Endothelial cell of umbilical vein (primary cell): ENCODE measurements around the gene ARG2. TPM values are rescaled to one million over a fixed set of nuclear protein-coding genes. Genes with fewer than 3 reads are reported as not detected.

ENCODE experiments used
- BruUV-seq: library from RNA; stranded (reverse); fragments of 400-500 nt; replicated peaks from 2 replicates; lab custom pipeline; 2021; lab: Mats Ljungman, UMichigan
- CTCF ChIA-PET: fragments of 300-600, 350-600 bp; sonication (Branson Sonifier 250); formaldehyde crosslinking; loops from one replicate; lab custom pipeline; 2021; ENCODE audit warnings: antibody characterized with exemption, inconsistent platforms; lab: Charles Lee
- POLR2A ChIA-PET: fragments of 300-600, 350-600 bp; sonication (Branson Sonifier 250); formaldehyde crosslinking; loops from one replicate; lab custom pipeline; 2021; ENCODE audit warnings: antibody characterized with exemption, inconsistent platforms; lab: Charles Lee
- DNase-seq: peaks from one replicate; pipeline ENCODE4 v3.0.0-alpha.2; 2011; ENCODE audit warnings: low read depth, low spot score
- FAIRE-seq: peaks from 2 replicates; lab custom pipeline; 2011; peaks lifted over from hg19 to GRCh38; lab: Jason Lieb, UNC
- H2AFZ ChIP-seq: 2 replicates; pipeline ENCODE4 v1.6.0; 2012; ENCODE audit warnings: low read depth, low read length, control low read depth, inconsistent platforms
- H3K27ac ChIP-seq: 2 replicates; pipeline ENCODE4 v1.5.1; 2011; ENCODE audit warnings: low read depth, mild to moderate bottlenecking, control low read depth, low read length, moderate library complexity; ENCODE audit not compliant: insufficient read depth
- H3K27me3 ChIP-seq, 2 experiments: 2 replicates each; pipeline versions ENCODE4 v1.6.0 to v1.6.1; 2011; ENCODE audit warnings: low read length in 2 of 2, mixed read lengths in 1 of 2; ENCODE audit not compliant: control insufficient read depth in 2 of 2, insufficient read depth in 2 of 2
- H3K36me3 ChIP-seq, 2 experiments: 2 replicates in 1 of 2; 3 replicates in 1 of 2; pipeline ENCODE4 v1.5.1; 2011; ENCODE audit warnings: low read length in 2 of 2, mild to moderate bottlenecking in 1 of 2, moderate library complexity in 1 of 2; ENCODE audit not compliant: control insufficient read depth in 2 of 2, insufficient read depth in 2 of 2; ENCODE audit errors: extremely low read depth in 1 of 2
- H3K4me1 ChIP-seq: 3 replicates; pipeline ENCODE4 v1.5.1; 2011; ENCODE audit warnings: mild to moderate bottlenecking, low read length; ENCODE audit not compliant: control insufficient read depth, insufficient read depth; ENCODE audit errors: extremely low read depth
- H3K4me2 ChIP-seq: 2 replicates; pipeline ENCODE4 v1.6.1; 2011; ENCODE audit warnings: low read length, control low read depth, mixed read lengths; ENCODE audit not compliant: insufficient read depth
- H3K4me3 ChIP-seq, 3 experiments: fragments of 200-600 bp in 1 of 3; sonication (generic), shearing (Covaris generic) in 1 of 3; replicated peaks in 1 of 3; 2 replicates each; pipeline ENCODE4 v1.5.1; 2011 to 2016; ENCODE audit warnings: control low read depth in 3 of 3, low read length in 3 of 3, mild to moderate bottlenecking in 2 of 3, inconsistent platforms in 1 of 3, low read depth in 1 of 3, moderate library complexity in 1 of 3; ENCODE audit not compliant: insufficient read depth in 1 of 3
- H3K79me2 ChIP-seq: 2 replicates; pipeline ENCODE4 v1.6.0; 2012; ENCODE audit warnings: low read length, inconsistent platforms; ENCODE audit not compliant: control insufficient read depth, insufficient read depth
- H3K9ac ChIP-seq: replicated peaks from 2 replicates; pipeline ENCODE3; 2011; ENCODE audit warnings: low read length, control low read depth; ENCODE audit not compliant: insufficient read depth; ENCODE audit errors: extremely low read depth
- H3K9me1 ChIP-seq: replicated peaks from 3 replicates; pipeline ENCODE4 v1.6.0; 2011; ENCODE audit warnings: mild to moderate bottlenecking, low read length; ENCODE audit not compliant: control insufficient read depth, insufficient read depth; ENCODE audit errors: extremely low read depth
- H3K9me3 ChIP-seq: replicated peaks from 2 replicates; pipeline ENCODE4 v1.5.1; 2012; ENCODE audit warnings: low read length, inconsistent platforms; ENCODE audit not compliant: control insufficient read depth, insufficient read depth
- H4K20me1 ChIP-seq: replicated peaks from 2 replicates; pipeline ENCODE3; 2011; ENCODE audit warnings: mild to moderate bottlenecking, low read length; ENCODE audit not compliant: control insufficient read depth, insufficient read depth; ENCODE audit errors: extremely low read depth
- EZH2 ChIP-seq: IDR thresholded peaks from 2 replicates; pipeline ENCODE4 v1.6.1; 2012; ENCODE audit warnings: borderline replicate concordance, low read depth, mild to moderate bottlenecking, moderate library complexity, low read length, inconsistent platforms; ENCODE audit not compliant: severe bottlenecking
- FOS ChIP-seq: IDR thresholded peaks from 2 replicates; pipeline ENCODE4 v1.6.1; 2011; ENCODE audit warnings: mild to moderate bottlenecking, low read length, moderate library complexity, borderline replicate concordance; ENCODE audit not compliant: insufficient read depth
- GATA2 ChIP-seq: IDR thresholded peaks from 2 replicates; pipeline ENCODE4 v1.7.0; 2011; ENCODE audit warnings: low read depth, mild to moderate bottlenecking, moderate library complexity, mixed read lengths, low read length; ENCODE audit not compliant: insufficient read length, insufficient read depth
- JUN ChIP-seq: IDR thresholded peaks from 2 replicates; pipeline ENCODE4 v1.6.1; 2011; ENCODE audit warnings: borderline replicate concordance, low read depth; ENCODE audit not compliant: insufficient read length, insufficient read depth
- MYC ChIP-seq: IDR thresholded peaks from one replicate; pipeline ENCODE4 v1.6.1; 2011; ENCODE audit warnings: mild to moderate bottlenecking, low read depth, low read length
- POLR2A ChIP-seq: IDR thresholded peaks from 2 replicates; pipeline ENCODE4 v1.6.1; 2012; ENCODE audit warnings: low read depth, mild to moderate bottlenecking, control low read depth, low read length
- POLR2AphosphoS5 ChIP-seq: IDR thresholded peaks from 2 replicates; pipeline ENCODE4 v1.6.1; 2012; ENCODE audit warnings: low read depth, mild to moderate bottlenecking, control low read depth, low read length, moderate library complexity; ENCODE audit not compliant: insufficient read depth
- dilution Hi-C: fragments of 300-500 bp; cut with MboI; formaldehyde crosslinking; loops from one replicate; pipeline ENCODE4 v1.15.0; 2019; ENCODE audit warnings: low sequenced_read_pairs; ENCODE audit not compliant: extremely low pct_ligation_motif_present
- intact Hi-C: fragments of 100-400 bp; cut with micrococcal nuclease; formaldehyde crosslinking; loops from one replicate; pipeline ENCODE4 v1.10.0; 2022
- polyA plus RNA-seq, 4 experiments: library from polyadenylated mRNA; depleted of rRNA in 3 of 4; stranded (reverse) in 3 of 4; unstranded in 1 of 4; fragments of >200 nt; gene quantifications; 2 replicates each; pipeline versions ENCODE4 v1.2.1 to v1.2.3, GENCODE V29; 2011 to 2012; ENCODE audit warnings: missing spikeins in 1 of 4
- small RNA-seq: library from RNA; depleted of rRNA; stranded (forward); fragments of <200 nt; gene quantifications from one replicate; pipeline ENCODE3, GENCODE V24; 2012; ENCODE audit warnings: low replicate concordance, low read depth; ENCODE audit not compliant: insufficient read depth, insufficient read length
- total RNA-seq: library from RNA; stranded (reverse); gene quantifications from 2 replicates; pipeline ENCODE4 v1.2.3, GENCODE V29; 2021
- TF ChIP-seq, protein P1 (sequence below): IDR thresholded peaks from 2 replicates; pipeline ENCODE4 v1.6.1; 2011; ENCODE audit not compliant: insufficient read depth, insufficient read length
- TF ChIP-seq, protein P2 (sequence below), 2 donors: IDR thresholded peaks; 1 replicate in 1 of 2; 2 replicates in 1 of 2; pipeline ENCODE4 v1.5.1; 2011; ENCODE audit warnings: low read length in 2 of 2, mild to moderate bottlenecking in 2 of 2, moderate library complexity in 2 of 2, control low read depth in 1 of 2, inconsistent platforms in 1 of 2, low read depth in 1 of 2; ENCODE audit not compliant: insufficient read depth in 1 of 2; ENCODE audit errors: extremely low read depth in 1 of 2

Gene ARG2
- total and polyA plus RNA-seq, 2 donors (not counting 3 experiments of a cell fraction or from before 2014, with no cell fraction given), result 16.6 to 22.5 TPM

DNA sequence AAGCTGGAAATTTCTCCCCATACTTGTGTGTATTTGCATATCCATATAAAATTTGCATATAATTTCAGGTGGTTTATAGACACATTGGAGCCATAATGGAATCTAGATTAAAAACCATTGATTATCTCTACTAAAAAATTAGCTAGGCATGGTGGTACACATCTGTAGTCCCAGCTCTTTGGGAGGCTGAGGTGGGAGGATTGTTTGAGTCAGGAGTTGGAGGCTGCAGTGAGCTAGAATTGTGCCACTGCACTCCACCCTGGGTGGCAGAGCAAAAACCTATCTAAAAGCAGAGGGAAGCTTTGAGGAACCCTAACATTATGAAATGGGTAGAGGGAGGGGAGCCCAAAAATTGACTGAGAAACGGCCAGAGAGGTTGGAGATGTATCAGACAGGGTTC, 78.5 kb downstream of the ARG2 start:
- FAIRE-seq, result no peak

More for the DNA sequence above, 78.5 kb downstream of the ARG2 start:
- TF ChIP-seq MYC (no peak), EZH2 (no peak), POLR2A (no peak), POLR2AphosphoS5 (no peak), FOS (no peak), JUN (no peak), GATA2 (no peak)
- TF ChIP-seq, protein P1, sequence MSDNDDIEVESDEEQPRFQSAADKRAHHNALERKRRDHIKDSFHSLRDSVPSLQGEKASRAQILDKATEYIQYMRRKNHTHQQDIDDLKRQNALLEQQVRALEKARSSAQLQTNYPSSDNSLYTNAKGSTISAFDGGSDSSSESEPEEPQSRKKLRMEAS, result no peak
- TF ChIP-seq, protein P2, sequence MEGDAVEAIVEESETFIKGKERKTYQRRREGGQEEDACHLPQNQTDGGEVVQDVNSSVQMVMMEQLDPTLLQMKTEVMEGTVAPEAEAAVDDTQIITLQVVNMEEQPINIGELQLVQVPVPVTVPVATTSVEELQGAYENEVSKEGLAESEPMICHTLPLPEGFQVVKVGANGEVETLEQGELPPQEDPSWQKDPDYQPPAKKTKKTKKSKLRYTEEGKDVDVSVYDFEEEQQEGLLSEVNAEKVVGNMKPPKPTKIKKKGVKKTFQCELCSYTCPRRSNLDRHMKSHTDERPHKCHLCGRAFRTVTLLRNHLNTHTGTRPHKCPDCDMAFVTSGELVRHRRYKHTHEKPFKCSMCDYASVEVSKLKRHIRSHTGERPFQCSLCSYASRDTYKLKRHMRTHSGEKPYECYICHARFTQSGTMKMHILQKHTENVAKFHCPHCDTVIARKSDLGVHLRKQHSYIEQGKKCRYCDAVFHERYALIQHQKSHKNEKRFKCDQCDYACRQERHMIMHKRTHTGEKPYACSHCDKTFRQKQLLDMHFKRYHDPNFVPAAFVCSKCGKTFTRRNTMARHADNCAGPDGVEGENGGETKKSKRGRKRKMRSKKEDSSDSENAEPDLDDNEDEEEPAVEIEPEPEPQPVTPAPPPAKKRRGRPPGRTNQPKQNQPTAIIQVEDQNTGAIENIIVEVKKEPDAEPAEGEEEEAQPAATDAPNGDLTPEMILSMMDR (IDR thresholded peaks at IDR 0.05; ENCODE audit: extremely low read depth in 1 of 2, insufficient read depth in 1 of 2, low read depth in 1 of 2, low read length in 2 of 2), result no peak
- no peak overlapping the region for H3K4me3 ChIP-seq
- H3K9me3 ChIP-seq, result no peaks in the 10 kb centered on the region
- no peaks in the 10 kb centered on the region for H4K20me1 ChIP-seq
- ChIA-PET POLR2A (no interaction called here), CTCF (interaction anchor here (0.8 to 1.9 kb wide), 3 partner anchors 85 to 127 kb away, joined by 3 to 6 read pairs (median 5); partner anchors contain the start of gene PIGH)
- H3K27me3 ChIP-seq, result no peaks in the 10 kb centered on the region
- intact Hi-C loops, result no loop called here
- peaks cover 16% of the 10 kb centered on the region for H3K79me2 ChIP-seq
- dilution Hi-C loops, result no loop called here
- H3K9ac ChIP-seq, result no peak overlapping the region
- no peaks in the 10 kb centered on the region for H3K36me3 ChIP-seq
- H3K9me1 ChIP-seq, result no peaks in the 10 kb centered on the region
- no TSS peak for BruUV-seq
- H2AFZ ChIP-seq, result no peak overlapping the region
- H3K4me2 ChIP-seq, result no peak overlapping the region
- no peak for DNase-seq
- H3K27ac ChIP-seq, result no peak overlapping the region
- peaks cover 8% of the 10 kb centered on the region for H3K4me1 ChIP-seq

Small RNAs within 50 kb of the gene (small RNA-seq; reads per million reads assigned to genes)
- gene AL132640.3, result not detected
- not detected for gene RF00019
- not detected for gene RNA5SP386

Other genes starting within 250 kb of the ARG2 start
- 3.8 and 4.7 TPM in 2 replicates for gene PLEK2, start 207.8 kb upstream of the ARG2 start, total RNA-seq
- gene PLEK2, start 207.8 kb upstream of the ARG2 start, polyA plus RNA-seq, result 0.84 and 1.4 TPM in 2 replicates
- gene TMEM229B, start 131.2 kb upstream of the ARG2 start, total RNA-seq, result 0.28 TPM in 1 of 2 replicates, not detected in the other
- gene TMEM229B, start 131.2 kb upstream of the ARG2 start, polyA plus RNA-seq, result 0.02 and 0.03 TPM in 2 replicates
- gene PLEKHH1, start 86.6 kb upstream of the ARG2 start, total RNA-seq, result 0.35 and 0.71 TPM in 2 replicates
- 0.17 and 0.18 TPM in 2 replicates for gene PLEKHH1, start 86.6 kb upstream of the ARG2 start, polyA plus RNA-seq
- gene PIGH, start 19.7 kb upstream of the ARG2 start, total RNA-seq, result 9.9 and 12.3 TPM in 2 replicates
- gene PIGH, start 19.7 kb upstream of the ARG2 start, polyA plus RNA-seq, result 18.0 and 20.2 TPM in 2 replicates
- gene VTI1B, start 54.7 kb downstream of the ARG2 start, total RNA-seq, result 79.4 and 90.0 TPM in 2 replicates
- 23.1 and 23.8 TPM in 2 replicates for gene VTI1B, start 54.7 kb downstream of the ARG2 start, polyA plus RNA-seq
- gene RDH11, start 75.8 kb downstream of the ARG2 start, total RNA-seq, result 79.8 and 90.2 TPM in 2 replicates
- gene RDH11, start 75.8 kb downstream of the ARG2 start, polyA plus RNA-seq, result 86.2 and 93.2 TPM in 2 replicates
- gene RDH12, start 82.0 kb downstream of the ARG2 start, total RNA-seq, result not detected in 2 replicates
- gene RDH12, start 82.0 kb downstream of the ARG2 start, polyA plus RNA-seq, result not detected in 2 replicates
- 26.3 and 27.7 TPM in 2 replicates for gene ZFYVE26, start 196.7 kb downstream of the ARG2 start, total RNA-seq
- 13.8 and 15.3 TPM in 2 replicates for gene ZFYVE26, start 196.7 kb downstream of the ARG2 start, polyA plus RNA-seq
- gene RAD51B, start 199.9 kb downstream of the ARG2 start, total RNA-seq, result 11.3 and 19.0 TPM in 2 replicates
- 3.9 and 4.0 TPM in 2 replicates for gene RAD51B, start 199.9 kb downstream of the ARG2 start, polyA plus RNA-seq